Measurements from ENCODE around the gene CTSF. TPM values are rescaled to one million over a fixed set of nuclear protein-coding genes. Genes with fewer than 3 reads are reported as not detected.
A peak's percentile ranks its signal among the peaks of the same experiment; 100 is the strongest.

Gene CTSF
- polyA plus RNA-seq, 1 experiment = 24.3 TPM

DNA sequence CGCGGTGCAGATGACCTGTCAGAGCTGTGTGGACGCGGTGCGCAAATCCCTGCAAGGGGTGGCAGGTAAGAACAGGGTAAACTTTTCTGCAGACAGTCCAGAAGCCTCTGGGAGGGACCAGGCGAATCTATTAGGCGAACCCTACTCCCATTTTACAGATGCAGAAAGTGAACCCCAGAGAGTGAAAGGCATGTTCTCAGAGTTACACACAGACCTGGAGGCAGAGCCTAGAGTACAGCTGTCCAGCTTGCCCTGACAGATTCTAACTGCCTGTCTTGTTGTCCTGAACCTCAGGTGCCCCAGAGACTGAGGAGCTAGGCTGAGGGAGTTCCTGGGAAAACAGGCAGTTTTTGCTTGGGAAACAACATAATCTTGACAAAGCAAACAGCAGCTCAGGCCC, 25.2 kb upstream of the CTSF start:
- CTCF ChIA-PET = interaction anchor here (1.7 kb wide), 1 partner anchor 14 kb away, joined by 6 read pairs; no protein-coding TSS in a partner anchor
- TF ChIP-seq, protein P1, sequence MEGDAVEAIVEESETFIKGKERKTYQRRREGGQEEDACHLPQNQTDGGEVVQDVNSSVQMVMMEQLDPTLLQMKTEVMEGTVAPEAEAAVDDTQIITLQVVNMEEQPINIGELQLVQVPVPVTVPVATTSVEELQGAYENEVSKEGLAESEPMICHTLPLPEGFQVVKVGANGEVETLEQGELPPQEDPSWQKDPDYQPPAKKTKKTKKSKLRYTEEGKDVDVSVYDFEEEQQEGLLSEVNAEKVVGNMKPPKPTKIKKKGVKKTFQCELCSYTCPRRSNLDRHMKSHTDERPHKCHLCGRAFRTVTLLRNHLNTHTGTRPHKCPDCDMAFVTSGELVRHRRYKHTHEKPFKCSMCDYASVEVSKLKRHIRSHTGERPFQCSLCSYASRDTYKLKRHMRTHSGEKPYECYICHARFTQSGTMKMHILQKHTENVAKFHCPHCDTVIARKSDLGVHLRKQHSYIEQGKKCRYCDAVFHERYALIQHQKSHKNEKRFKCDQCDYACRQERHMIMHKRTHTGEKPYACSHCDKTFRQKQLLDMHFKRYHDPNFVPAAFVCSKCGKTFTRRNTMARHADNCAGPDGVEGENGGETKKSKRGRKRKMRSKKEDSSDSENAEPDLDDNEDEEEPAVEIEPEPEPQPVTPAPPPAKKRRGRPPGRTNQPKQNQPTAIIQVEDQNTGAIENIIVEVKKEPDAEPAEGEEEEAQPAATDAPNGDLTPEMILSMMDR (IDR thresholded peaks at IDR 0.05; ENCODE audit: low read depth, low read length) = no peak
- peaks cover 22% of the 10 kb centered on the region for H3K9me3 ChIP-seq (ENCODE audit: control insufficient read depth, insufficient read depth, low read length)
- peak overlapping the region; percentile 85 for H3K4me3 ChIP-seq (ENCODE audit: low read depth, low read length)
- no peak overlapping the region for H3K27ac ChIP-seq (ENCODE audit: low read depth, low read length)
- peaks cover 4% of the 10 kb centered on the region for H3K27me3 ChIP-seq (ENCODE audit: control insufficient read depth, insufficient read depth, low read length)
- POLR2A ChIA-PET = interaction anchor here (0.6 to 1.5 kb wide), 3 partner anchors 9 to 71 kb away, joined by 3 read pairs; partner anchors contain the start of gene RBM14
- DNase-seq (ENCODE audit: low read depth, low spot score) = no peak

DNA sequence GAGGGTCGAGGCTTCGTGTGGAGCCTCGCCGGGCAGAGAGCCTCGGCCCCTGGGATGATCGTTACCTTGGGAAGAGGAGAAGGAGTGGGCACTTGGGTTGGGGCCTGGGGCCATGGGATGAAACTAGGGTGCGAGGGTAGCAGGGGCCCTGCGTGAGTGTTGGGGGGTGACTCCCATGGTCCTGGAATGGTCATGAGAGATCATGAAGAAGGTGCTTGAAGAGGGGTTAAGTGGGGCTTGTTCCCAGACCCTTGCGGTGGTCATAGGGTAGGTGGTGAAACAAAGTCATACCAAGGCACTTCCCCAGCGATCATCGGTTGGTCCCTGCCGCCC, 24.9 kb upstream of the CTSF start:
- H3K27ac ChIP-seq (ENCODE audit: low read depth, low read length) = peak overlapping the region; percentile 31
- H3K4me3 ChIP-seq (ENCODE audit: low read depth, low read length) = peak overlapping the region; percentile 85
- TF ChIP-seq, protein P1 (IDR thresholded peaks at IDR 0.05; ENCODE audit: low read depth, low read length) = no peak
- CTCF ChIA-PET = interaction anchor here (1.0 to 1.7 kb wide), 3 partner anchors 14 to 45 kb away, joined by 3 to 6 read pairs (median 5); no protein-coding TSS in a partner anchor
- H3K9me3 ChIP-seq (ENCODE audit: control insufficient read depth, insufficient read depth, low read length) = peaks cover 22% of the 10 kb centered on the region
- peaks cover 4% of the 10 kb centered on the region for H3K27me3 ChIP-seq (ENCODE audit: control insufficient read depth, insufficient read depth, low read length)
- DNase-seq (ENCODE audit: low read depth, low spot score) = no peak
- POLR2A ChIA-PET = interaction anchor here (0.9 to 1.5 kb wide), 5 partner anchors 9 to 47 kb away, joined by 3 to 7 read pairs (median 3); partner anchors contain the start of genes RBM14 and ZDHHC24

DNA sequence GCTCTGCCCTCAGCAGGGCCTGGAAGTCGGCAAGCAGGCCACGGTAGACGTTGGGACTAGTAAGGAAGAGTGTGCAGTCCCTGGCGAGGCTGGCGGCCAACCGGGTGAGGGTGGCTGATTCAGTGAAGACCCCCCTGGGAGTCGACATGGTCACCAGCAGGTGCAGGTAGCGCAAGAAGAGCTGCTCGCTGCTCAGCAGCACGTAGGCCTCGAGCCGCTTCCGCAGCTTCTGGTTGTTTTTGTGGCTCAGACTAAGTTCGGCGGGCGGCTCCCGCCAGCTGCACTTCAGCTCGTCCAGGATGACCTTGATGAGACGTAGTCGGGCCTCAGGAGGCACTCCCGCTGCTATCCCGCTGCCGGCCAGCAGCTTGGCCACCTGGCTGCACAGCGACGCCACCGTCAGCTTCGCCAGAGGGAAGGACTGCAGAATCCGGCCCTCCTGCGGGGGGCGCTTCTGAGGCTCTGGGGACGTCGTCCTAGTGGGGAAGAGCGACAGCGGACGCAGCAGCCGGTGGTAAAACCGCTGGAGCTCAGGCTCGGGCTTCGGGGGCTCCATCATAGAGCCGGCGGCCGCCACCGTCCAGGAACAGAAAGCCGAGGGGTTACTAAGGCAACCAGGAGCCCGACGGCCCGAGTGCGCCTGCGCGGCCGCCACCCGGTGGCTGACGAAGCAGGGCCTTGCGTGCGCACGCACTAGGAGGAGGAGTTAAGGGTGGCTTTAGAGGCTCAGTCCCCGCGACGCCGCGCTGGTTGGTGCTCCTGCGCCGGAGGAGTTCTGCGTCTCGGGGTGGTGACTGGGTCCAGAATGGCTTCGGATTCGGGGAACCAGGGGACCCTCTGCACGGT, 24.3 kb upstream of the CTSF start, which contains the start of the genes CCDC87 and CCS:
Gene CCDC87 (minus strand): TSS at position 607 of the 846 bp plus-strand sequence. CDS start 48 bp downstream, at position 559.
Gene CCS (plus strand): TSS at position 729 of the 846 bp plus-strand sequence. CDS start 77 bp downstream, at position 806.
- H3K27ac ChIP-seq (ENCODE audit: low read depth, low read length) = peak within 1 kb of the TSS; percentile 57
- peaks cover 4% of the 10 kb centered on the region for H3K27me3 ChIP-seq (ENCODE audit: control insufficient read depth, insufficient read depth, low read length)
- ChIA-PET POLR2A (interaction anchor here (1.0 to 1.4 kb wide), 3 partner anchors 15 to 47 kb away, joined by 3 to 7 read pairs (median 4); partner anchors contain the start of gene ZDHHC24), CTCF (interaction anchor here (0.6 to 1.7 kb wide), 5 partner anchors 13 to 126 kb away, joined by 3 to 8 read pairs (median 5); partner anchors contain the start of gene PELI3)
- DNase-seq (ENCODE audit: low read depth, low spot score) = peak; percentile 81
- peak within 1 kb of the TSS; percentile 85 for H3K4me3 ChIP-seq (ENCODE audit: low read depth, low read length)
- TF ChIP-seq, protein P1 (IDR thresholded peaks at IDR 0.05; ENCODE audit: low read depth, low read length) = peak; percentile 65
- peaks cover 22% of the 10 kb centered on the region for H3K9me3 ChIP-seq (ENCODE audit: control insufficient read depth, insufficient read depth, low read length)

DNA sequence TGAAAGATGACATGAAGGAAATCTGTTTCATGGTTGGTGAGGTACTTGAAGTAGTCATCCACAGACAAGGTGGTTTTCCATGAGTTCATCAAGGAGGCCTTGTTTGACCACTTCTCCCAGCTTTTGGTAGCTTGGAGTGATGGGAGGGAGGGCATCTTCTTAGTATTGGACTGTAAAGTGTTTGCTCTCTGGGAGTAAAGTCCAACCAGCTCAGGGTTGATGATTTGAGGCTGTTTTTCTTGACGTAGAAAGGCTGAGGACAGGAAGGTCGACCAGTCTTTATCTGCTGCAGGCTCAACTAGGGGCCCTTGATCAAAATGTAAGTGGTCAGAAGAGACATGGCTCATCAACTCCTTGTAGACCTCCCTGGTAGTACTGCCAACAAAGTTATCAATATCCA, 22.8 kb upstream of the CTSF start:
- CTCF ChIA-PET = interaction anchor here (0.7 to 1.2 kb wide), 3 partner anchors 12 to 88 kb away, joined by 3 to 5 read pairs (median 4); no protein-coding TSS in a partner anchor
- TF ChIP-seq, protein P1 (IDR thresholded peaks at IDR 0.05; ENCODE audit: low read depth, low read length) = no peak
- no peak for DNase-seq (ENCODE audit: low read depth, low spot score)
- H3K4me3 ChIP-seq (ENCODE audit: low read depth, low read length) = no peak overlapping the region
- H3K27ac ChIP-seq (ENCODE audit: low read depth, low read length) = no peak overlapping the region
- peaks cover 4% of the 10 kb centered on the region for H3K27me3 ChIP-seq (ENCODE audit: control insufficient read depth, insufficient read depth, low read length)
- POLR2A ChIA-PET = no interaction called here
- peaks cover 22% of the 10 kb centered on the region for H3K9me3 ChIP-seq (ENCODE audit: control insufficient read depth, insufficient read depth, low read length)
